ENCODE results near the gene NR6A1.
A peak's percentile ranks its signal among the peaks of the same experiment; 100 is the strongest.
"Not testable (repeated sequence)": the region's sequence is repeated elsewhere in the genome, so short reads cannot be mapped to it uniquely, and the experiment has no call there.

NR6A1 gene

DNA sequence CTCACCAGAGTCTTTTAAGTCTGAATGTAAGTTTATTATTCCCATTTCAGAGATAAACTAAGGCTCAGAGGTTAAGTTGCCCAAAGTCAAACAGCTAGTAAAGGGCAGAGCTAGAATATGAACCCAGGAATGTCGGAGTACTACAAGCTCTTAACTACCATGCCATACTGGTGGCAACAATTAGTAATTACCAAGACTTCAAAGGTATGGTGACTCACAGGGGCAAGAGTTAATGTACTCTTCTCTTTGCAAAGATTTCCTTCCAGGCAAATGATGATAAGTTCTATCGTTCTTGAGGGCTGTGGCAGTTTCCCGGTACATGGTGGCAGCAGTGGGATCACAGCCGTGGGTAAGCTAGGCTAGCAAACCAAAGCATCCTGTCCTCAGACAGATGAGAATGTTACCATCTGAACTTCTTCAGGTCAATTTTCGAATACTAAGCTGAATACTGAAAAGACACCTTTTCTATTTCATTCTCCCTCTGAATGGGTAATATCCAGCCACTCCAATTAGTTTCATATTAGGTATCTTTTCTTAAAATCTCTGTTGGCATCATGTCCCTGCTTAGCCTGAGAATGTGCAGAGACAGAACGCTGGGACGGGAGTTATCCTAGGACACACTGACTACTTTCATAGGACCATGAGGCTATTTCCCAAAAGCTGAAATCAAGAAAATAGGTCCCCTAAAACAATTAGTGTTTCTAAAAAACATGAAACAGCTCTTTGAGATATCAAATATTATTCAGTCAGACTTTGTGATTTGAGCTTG is 147.0 kb downstream of the NR6A1 start:
- H3K27me3 ChIP-seq (ENCODE audit: insufficient read depth, insufficient read length), result no peaks in the 10 kb centered on the region
- H3K36me3 ChIP-seq (ENCODE audit: insufficient read depth, insufficient read length, low read length), result no peaks in the 10 kb centered on the region
- no peak for DNase-seq (ENCODE audit: low read depth, low spot score)
- H3K4me3 ChIP-seq (ENCODE audit: insufficient read length, low read depth), result no peak overlapping the region
- no peaks in the 10 kb centered on the region for H3K9me3 ChIP-seq (ENCODE audit: insufficient read depth, low read length)
- no peak overlapping the region for H3K9ac ChIP-seq (ENCODE audit: insufficient read length, low read depth)
- TF ChIP-seq YY1 (IDR thresholded peaks at IDR 0.05; ENCODE audit: insufficient read depth, insufficient read length) (no peak), ZNF274 (IDR thresholded peaks at IDR 0.05; ENCODE audit: low read depth, low read length) (no peak), SUZ12 (IDR thresholded peaks at IDR 0.05; ENCODE audit: extremely low read depth, insufficient read depth, insufficient read length) (no peak)
- H3K4me1 ChIP-seq (ENCODE audit: insufficient read depth, insufficient read length), result no peaks in the 10 kb centered on the region

DNA sequence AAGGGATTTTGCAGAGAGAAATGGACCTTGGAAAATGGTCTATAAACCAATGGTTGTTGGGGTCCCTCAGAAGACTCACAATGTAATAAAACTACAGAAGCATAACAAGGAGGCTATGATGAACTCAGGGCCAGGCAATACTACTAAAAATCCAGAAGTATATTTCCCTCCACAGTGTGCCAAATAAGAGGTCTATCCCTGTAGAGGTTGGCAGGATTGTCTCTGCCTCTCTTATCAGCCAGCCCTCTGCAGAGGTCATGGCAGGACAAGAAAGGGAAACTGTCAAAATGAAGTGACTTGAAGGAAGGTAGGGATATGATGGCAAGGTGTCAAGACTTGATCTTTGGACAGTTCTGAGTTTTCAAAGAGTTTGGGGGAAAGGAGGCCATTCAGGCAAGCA is 148.2 kb downstream of the NR6A1 start:
- Histone ChIP-seq H3K9me3 (ENCODE audit: insufficient read depth, low read length) (no peaks in the 10 kb centered on the region), H3K9ac (ENCODE audit: insufficient read length, low read depth) (no peak overlapping the region), H3K36me3 (ENCODE audit: insufficient read depth, insufficient read length, low read length) (no peaks in the 10 kb centered on the region), H3K27me3 (ENCODE audit: insufficient read depth, insufficient read length) (no peaks in the 10 kb centered on the region), H3K4me1 (ENCODE audit: insufficient read depth, insufficient read length) (no peaks in the 10 kb centered on the region), H3K4me3 (ENCODE audit: insufficient read length, low read depth) (no peak overlapping the region)
- no peak for DNase-seq (ENCODE audit: low read depth, low spot score)
- TF ChIP-seq SUZ12 (IDR thresholded peaks at IDR 0.05; ENCODE audit: extremely low read depth, insufficient read depth, insufficient read length) (no peak), YY1 (IDR thresholded peaks at IDR 0.05; ENCODE audit: insufficient read depth, insufficient read length) (no peak), ZNF274 (IDR thresholded peaks at IDR 0.05; ENCODE audit: low read depth, low read length) (no peak)

DNA sequence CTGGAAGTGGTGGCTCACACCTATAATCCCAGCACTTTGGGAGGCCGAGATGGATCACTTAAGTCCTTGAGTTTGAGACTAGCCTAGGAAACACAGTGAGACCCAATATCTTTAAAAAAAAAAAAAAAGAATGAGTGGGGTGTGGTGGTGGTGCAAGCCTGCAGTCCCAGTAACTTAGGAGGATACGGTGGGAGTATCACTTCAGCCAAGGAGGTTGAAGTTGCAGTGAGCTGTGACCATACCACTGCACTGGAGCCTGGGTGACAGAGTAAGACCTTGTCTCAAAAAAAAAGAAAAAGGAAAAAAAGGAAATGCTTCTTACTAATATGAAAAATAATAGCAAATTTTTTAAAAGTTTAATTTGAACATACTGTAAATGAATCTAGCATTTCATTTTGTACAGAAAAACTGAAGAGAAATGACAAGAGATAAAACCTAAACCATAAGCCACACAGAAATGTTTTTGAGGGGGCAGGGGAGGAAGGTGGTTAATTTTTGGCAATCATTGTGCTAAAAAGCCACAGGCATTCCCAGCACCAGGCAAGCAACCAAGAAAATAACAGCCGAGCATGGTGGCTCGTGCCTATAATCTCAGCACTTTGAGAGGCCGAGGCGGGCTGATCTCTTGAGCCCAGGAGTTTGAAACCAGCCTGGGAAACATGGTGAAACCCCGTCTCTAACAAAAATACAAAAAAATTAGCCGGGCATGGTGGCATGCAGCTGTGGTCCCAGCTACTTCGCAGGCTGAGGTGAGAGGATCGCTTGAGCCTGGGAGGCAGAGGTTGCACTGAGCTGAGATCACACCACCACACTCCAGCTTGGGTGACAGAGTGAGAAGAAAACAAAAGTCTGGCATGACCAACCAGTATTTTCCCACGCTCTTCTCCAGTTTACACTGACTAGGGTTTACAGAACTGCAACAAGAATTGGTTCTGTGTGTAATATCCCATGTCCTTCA is 149.5 kb downstream of the NR6A1 start:
- no peak for DNase-seq (ENCODE audit: low read depth, low spot score)
- Histone ChIP-seq H3K27me3 (ENCODE audit: insufficient read depth, insufficient read length) (no peaks in the 10 kb centered on the region), H3K4me3 (ENCODE audit: insufficient read length, low read depth) (no peak overlapping the region), H3K36me3 (ENCODE audit: insufficient read depth, insufficient read length, low read length) (no peaks in the 10 kb centered on the region), H3K9ac (ENCODE audit: insufficient read length, low read depth) (no peak overlapping the region), H3K4me1 (ENCODE audit: insufficient read depth, insufficient read length) (no peaks in the 10 kb centered on the region), H3K9me3 (ENCODE audit: insufficient read depth, low read length) (no peaks in the 10 kb centered on the region)
- no peak for TF ChIP-seq ZNF274 (IDR thresholded peaks at IDR 0.05; ENCODE audit: low read depth, low read length)
- TF ChIP-seq SUZ12 (IDR thresholded peaks at IDR 0.05; ENCODE audit: extremely low read depth, insufficient read depth, insufficient read length), result no peak
- no peak for TF ChIP-seq YY1 (IDR thresholded peaks at IDR 0.05; ENCODE audit: insufficient read depth, insufficient read length)

DNA sequence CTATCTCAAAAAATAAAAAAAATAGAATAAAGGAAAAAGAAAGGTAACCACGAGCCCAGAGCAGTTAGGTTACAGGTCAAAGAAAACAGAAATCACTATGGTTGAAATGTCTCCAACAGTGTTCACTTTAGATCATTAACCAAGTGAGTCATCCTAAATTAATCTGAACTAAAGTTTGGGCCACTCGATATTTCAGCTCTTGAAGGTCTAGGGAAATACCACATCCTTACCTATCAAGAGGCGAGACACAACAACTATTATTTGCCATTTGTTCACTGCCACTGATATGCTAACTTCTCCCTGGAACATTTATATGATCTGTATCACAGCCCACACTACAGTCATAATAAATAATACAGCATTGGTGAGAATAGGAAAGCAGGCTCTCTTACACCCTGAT is 152.6 kb downstream of the NR6A1 start:
- TF ChIP-seq ZNF274 (IDR thresholded peaks at IDR 0.05; ENCODE audit: low read depth, low read length), result no peak
- Histone ChIP-seq H3K27me3 (ENCODE audit: insufficient read depth, insufficient read length) (no peaks in the 10 kb centered on the region), H3K9ac (ENCODE audit: insufficient read length, low read depth) (no peak overlapping the region), H3K4me1 (ENCODE audit: insufficient read depth, insufficient read length) (no peaks in the 10 kb centered on the region), H3K36me3 (ENCODE audit: insufficient read depth, insufficient read length, low read length) (no peaks in the 10 kb centered on the region), H3K4me3 (ENCODE audit: insufficient read length, low read depth) (no peak overlapping the region), H3K9me3 (ENCODE audit: insufficient read depth, low read length) (no peaks in the 10 kb centered on the region)
- no peak for DNase-seq (ENCODE audit: low read depth, low spot score)

DNA sequence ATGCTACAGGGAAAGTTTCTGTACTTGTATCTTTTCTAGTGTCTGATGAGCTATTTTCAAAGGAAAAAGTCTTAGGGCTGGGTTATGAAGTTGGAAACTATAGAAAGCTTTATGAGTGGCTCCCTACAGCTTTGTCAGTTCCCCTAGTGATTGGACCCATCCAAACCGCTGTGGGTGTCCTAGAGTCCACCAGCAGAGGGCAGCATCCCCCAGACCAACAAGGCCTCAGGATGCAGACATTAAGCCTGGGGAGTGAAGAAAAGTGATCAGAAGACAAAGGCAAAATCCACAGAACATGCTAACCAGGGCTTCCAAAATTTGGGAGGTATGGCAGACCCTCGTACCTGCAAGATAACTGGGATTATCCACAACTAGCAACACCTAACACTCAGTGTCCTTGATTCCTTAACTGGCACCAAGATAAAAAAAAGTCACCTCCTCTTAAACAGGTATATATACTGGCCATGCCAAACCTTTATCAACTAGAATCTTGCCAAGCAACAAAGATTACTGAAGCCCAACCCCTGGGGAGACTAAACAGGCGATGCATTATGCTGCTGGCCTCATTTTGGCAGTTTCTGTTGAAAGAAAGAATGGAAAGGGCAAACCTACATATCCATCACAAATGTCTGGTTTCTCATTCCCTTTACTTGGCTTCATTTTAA is 153.5 kb downstream of the NR6A1 start:
- Histone ChIP-seq H3K9me3 (ENCODE audit: insufficient read depth, low read length) (no peaks in the 10 kb centered on the region), H3K27me3 (ENCODE audit: insufficient read depth, insufficient read length) (no peaks in the 10 kb centered on the region), H3K4me3 (ENCODE audit: insufficient read length, low read depth) (no peak overlapping the region), H3K4me1 (ENCODE audit: insufficient read depth, insufficient read length) (no peaks in the 10 kb centered on the region), H3K9ac (ENCODE audit: insufficient read length, low read depth) (no peak overlapping the region), H3K36me3 (ENCODE audit: insufficient read depth, insufficient read length, low read length) (no peaks in the 10 kb centered on the region)
- TF ChIP-seq ZNF274 (IDR thresholded peaks at IDR 0.05; ENCODE audit: low read depth, low read length) (no peak), YY1 (IDR thresholded peaks at IDR 0.05; ENCODE audit: insufficient read depth, insufficient read length) (no peak), SUZ12 (IDR thresholded peaks at IDR 0.05; ENCODE audit: extremely low read depth, insufficient read depth, insufficient read length) (no peak)
- peak; percentile 68 for DNase-seq (ENCODE audit: low read depth, low spot score)

DNA sequence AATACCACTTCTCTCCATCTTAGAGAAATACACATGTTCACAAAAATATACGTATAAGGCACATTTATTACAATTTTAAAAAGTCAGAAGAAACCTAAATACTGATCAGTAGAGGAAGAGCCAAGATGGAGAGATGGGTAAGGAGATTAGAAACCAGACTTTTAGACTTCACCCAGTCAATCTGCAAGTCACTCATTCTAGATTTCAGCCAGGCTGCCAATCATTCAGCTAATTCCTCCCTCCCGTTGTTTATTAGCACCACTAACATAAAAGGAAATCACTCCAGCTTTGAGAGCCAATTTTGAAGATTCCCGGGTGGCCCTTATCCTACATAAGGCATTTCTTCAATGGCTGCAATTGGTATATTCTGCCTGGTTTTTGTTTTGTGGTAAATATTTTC is 154.2 kb downstream of the NR6A1 start:
- Histone ChIP-seq H3K4me3 (ENCODE audit: insufficient read length, low read depth) (no peak overlapping the region), H3K9ac (ENCODE audit: insufficient read length, low read depth) (no peak overlapping the region), H3K9me3 (ENCODE audit: insufficient read depth, low read length) (no peaks in the 10 kb centered on the region), H3K4me1 (ENCODE audit: insufficient read depth, insufficient read length) (no peaks in the 10 kb centered on the region), H3K36me3 (ENCODE audit: insufficient read depth, insufficient read length, low read length) (no peaks in the 10 kb centered on the region), H3K27me3 (ENCODE audit: insufficient read depth, insufficient read length) (no peaks in the 10 kb centered on the region)
- TF ChIP-seq YY1 (IDR thresholded peaks at IDR 0.05; ENCODE audit: insufficient read depth, insufficient read length), result no peak
- no peak for TF ChIP-seq SUZ12 (IDR thresholded peaks at IDR 0.05; ENCODE audit: extremely low read depth, insufficient read depth, insufficient read length)
- TF ChIP-seq ZNF274 (IDR thresholded peaks at IDR 0.05; ENCODE audit: low read depth, low read length), result no peak
- DNase-seq (ENCODE audit: low read depth, low spot score), result no peak

DNA sequence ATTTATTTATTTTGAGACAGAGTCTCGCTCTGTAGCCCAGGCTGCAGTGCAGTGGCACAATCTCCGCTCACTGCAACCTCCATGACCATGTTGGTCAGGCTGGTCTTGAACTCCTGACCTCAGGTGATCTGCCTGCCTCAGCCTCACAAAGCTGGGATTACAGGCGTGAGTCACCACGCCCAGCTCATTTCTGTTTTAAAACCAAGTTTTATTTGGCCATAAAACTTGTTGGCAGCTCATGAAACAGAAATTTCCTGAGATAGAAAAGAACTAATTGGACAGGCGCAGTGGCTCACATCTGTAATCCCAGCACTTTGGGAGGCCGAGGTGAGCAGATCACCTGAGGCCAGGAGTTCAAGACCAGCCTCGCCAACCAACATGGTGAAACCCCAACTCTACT is 155.3 kb downstream of the NR6A1 start:
- DNase-seq (ENCODE audit: low read depth, low spot score); H3K9me3 ChIP-seq (ENCODE audit: insufficient read depth, low read length); H3K4me3 ChIP-seq (ENCODE audit: insufficient read length, low read depth): not testable (repeated sequence)

More for the DNA sequence above, 155.3 kb downstream of the NR6A1 start:
- not testable (repeated sequence) for H3K27me3 ChIP-seq (ENCODE audit: insufficient read depth, insufficient read length); H3K36me3 ChIP-seq (ENCODE audit: insufficient read depth, insufficient read length, low read length); H3K4me1 ChIP-seq (ENCODE audit: insufficient read depth, insufficient read length); H3K9ac ChIP-seq (ENCODE audit: insufficient read length, low read depth)
